GM19023 (cell line): ENCODE data around the gene TCEA2.

Experiments
- ATAC-seq: cut with Tn5 transposase; IDR thresholded peaks from one replicate; pipeline ENCODE4 v1.9.1; 2021; ENCODE audit warnings: mild to moderate bottlenecking, moderate library complexity; ENCODE audit not compliant: unreplicated experiment

Gene TCEA2

DNA sequence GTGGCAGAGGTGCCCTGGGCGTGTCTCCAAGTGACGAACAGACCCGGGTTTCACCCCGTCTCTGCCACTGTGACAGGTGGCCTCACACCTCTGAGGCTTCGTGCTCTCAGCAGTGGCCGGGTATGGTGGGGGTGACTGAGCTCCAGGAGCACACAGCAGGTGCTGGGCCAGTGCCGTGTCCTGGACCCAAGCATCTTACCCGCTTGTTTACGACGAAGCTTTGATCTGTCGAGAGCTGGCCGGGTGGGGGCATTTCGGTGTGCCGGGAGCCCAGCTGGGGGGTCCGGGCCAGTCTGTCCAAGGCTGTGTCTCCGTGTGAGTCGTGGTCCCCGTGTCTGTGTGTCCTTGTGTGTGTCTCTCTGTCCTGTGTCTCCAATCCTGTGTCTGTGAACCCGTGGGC, 28.3 kb downstream of the TCEA2 start:
- ATAC-seq = no peak

DNA sequence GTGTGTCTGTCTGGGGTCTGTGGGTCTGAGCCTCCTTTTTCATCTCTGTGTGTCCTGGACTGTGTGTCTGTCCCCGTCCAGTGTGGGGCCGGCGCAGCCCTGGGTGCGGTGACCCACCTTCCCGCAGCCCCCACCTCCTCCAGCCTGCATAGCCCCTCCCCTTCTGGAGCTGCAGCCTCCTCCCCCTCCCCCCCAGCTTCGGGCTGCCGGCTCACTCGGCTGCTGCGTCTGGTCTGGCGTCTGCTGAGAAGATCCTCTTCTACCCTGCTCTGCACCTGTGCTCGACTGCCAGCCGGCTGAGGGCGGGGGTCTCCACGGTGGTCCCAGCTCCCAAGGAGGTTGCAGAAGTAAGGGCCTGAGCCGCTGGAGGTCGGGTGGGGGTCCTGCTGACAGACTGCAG, 28.8 kb downstream of the TCEA2 start:
- no peak for ATAC-seq

GRCh38 chr20:64092258-64093012, 29.4 kb downstream of the TCEA2 start:
- ATAC-seq = no peak

- ATAC-seq = no peak
Measured at GRCh38 chr20:64093013-64093503, 30.1 kb downstream of the TCEA2 start.

GRCh38 chr20:64095455-64095854, 32.5 kb downstream of the TCEA2 start:
- no peak for ATAC-seq

- ATAC-seq = no peak
Measured at GRCh38 chr20:64095927-64096326, 32.9 kb downstream of the TCEA2 start.

- no peak for ATAC-seq
Measured at GRCh38 chr20:64096535-64096934, 33.5 kb downstream of the TCEA2 start.

DNA sequence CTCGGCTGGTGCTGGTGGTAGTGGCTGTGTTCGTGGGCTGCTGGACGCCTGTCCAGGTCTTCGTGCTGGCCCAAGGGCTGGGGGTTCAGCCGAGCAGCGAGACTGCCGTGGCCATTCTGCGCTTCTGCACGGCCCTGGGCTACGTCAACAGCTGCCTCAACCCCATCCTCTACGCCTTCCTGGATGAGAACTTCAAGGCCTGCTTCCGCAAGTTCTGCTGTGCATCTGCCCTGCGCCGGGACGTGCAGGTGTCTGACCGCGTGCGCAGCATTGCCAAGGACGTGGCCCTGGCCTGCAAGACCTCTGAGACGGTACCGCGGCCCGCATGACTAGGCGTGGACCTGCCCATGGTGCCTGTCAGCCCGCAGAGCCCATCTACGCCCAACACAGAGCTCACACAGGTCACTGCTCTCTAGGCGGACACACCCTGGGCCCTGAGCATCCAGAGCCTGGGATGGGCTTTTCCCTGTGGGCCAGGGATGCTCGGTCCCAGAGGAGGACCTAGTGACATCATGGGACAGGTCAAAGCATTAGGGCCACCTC, 35.5 kb downstream of the TCEA2 start:
- no peak for ATAC-seq

DNA sequence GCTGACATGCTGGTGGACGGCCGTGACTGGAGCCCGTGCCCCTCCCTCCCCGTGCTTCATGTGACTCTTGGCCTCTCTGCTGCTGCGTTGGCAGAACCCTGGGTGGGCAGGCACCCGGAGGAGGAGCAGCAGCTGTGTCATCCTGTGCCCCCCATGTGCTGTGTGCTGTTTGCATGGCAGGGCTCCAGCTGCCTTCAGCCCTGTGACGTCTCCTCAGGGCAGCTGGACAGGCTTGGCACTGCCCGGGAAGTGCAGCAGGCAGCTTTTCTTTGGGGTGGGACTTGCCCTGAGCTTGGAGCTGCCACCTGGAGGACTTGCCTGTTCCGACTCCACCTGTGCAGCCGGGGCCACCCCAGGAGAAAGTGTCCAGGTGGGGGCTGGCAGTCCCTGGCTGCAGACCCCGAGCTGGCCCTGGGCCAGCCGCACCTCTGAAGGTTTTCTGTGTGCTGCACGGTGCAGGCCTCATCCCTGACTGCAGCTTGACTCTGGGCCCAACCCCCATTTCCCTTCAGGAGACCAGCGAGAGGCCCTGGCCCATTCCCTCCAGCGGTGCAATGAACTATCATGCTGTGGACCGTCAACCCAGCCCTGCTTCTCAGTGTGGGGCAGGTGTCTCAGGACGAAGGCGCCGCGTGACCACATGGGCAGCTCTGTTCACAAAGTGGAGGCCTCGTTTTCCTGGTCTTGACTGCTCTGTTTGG, 36.2 kb downstream of the TCEA2 start:
- no peak for ATAC-seq

DNA sequence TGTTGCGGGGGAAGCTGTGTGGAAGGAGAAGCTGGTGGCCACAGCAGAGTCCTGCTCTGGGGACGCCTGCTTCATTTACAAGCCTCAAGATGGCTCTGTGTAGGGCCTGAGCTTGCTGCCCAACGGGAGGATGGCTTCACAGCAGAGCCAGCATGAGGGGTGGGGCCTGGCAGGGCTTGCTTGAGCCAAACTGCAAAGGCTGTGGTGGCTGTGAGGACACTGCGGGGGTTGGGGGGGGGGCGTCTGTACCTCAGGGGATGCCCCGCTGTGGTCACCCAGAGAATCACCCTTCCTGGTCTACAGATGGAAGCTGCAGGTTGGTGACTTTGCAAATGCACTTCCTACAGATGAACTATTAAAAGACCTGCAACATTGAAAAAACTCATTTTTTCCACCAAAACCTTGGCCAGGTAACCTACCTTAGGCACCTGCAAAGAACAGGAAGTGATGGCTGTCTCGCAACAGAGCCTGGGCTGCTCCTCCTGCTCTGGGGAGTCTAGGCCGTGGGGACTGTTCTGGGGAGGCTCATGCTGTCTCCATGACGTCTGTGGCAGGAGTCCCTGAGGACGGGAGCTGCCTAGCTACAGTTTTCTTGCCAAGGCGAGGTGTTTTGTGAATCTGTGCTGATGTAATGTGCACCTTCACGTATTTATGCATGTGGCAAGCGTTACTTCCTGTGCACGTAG, 37.0 kb downstream of the TCEA2 start:
- ATAC-seq = no peak

DNA sequence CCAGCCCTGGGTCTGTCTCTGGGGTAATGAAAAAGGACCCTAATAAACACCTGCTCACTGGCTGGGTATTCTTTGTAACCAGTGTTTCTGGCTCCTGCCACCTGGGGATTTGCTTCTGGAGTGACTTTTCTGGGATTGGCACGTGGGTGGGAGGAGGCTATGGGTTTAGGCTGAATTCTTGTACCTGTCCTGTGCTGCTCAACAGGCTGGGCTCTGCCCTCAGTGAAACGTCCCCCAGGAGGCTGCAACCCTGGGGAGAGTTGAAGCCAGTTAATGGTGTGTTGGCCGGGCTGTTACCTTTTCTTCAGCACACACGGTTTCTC, 37.5 kb downstream of the TCEA2 start:
- no peak for ATAC-seq

DNA sequence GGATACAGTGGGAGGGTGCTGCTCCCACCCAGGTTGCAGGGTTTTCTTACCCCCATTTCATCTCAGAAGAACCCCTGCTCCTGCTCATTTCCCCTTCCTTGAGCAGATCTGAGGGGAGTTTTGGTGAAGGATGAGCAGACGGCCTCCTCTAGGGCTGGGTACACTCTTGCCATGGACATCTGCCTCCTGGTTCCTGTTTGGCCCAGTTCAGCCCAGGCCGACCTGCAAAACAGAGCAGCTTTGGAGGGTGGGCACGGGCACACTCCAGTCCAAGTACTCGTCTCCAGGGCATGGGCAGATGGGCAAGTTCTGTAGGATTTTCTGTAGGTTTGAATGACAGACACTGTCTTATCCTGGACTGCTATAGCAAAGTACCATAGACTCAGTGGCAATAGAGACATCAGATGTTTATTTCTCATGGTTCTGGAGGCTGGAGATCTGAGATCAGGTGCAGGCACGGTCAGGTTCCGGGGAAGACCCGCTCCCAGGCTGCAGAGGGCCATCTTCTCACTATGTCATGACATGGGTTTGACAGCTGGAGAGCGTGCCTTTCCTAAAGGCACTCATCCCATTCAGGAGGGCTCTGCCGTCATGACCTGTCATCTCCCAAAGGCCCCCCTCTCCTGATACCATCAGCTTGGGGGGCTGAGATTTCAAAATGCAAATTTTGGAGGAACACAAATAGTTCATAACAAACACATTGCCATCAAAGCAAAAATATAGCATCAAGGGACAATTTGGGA, 38.1 kb downstream of the TCEA2 start:
- ATAC-seq = no peak

DNA sequence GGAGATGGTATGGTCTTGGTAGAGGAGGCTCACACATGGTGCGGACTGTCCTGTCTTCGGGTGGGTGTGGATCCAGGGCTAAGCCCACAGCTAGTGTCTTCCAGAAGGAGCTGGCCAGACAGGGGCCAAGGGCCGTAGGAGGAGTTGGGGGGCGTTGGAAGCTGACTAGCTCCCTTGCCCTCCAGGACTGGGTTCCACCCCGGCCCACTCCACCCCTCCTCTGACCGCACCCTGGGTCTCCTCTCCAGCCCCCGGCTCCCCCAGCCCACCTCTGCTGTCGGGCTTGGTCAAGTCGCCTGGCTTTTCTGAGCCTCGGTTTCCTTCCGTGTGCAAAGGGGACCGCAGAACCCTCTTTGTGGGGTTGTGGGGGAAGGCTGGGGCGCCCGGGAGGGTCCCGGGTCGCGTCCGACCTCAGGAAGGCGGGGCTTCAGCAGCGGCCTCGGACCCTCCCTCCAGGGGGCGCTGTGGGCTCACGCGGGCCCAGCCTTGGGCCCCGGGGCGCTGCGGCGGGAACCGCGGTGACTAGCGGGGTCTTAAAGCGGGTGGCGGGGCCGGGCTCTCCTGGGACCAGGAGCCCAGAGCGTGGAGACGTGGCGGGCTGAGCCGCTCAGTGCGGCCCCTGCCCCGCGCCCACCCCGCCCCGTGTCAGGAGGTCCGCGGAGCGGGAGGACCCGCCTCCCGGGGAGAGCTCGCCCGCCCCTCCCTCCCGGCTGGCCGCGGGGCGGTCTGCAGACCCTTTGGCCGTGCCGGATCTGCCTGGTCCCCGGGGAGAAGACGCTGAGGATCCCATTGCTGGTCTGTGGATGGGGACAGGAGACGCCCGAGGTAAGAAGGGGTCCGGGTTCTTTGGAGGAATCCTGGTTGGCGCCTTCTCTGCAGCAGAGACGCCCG, 39.0 kb downstream of the TCEA2 start:
- ATAC-seq = no peak

GRCh38 chr20:64102647-64103354, 39.8 kb downstream of the TCEA2 start:
- no peak for ATAC-seq

GRCh38 chr20:64103871-64104666, 41.1 kb downstream of the TCEA2 start:
- ATAC-seq = no peak

DNA sequence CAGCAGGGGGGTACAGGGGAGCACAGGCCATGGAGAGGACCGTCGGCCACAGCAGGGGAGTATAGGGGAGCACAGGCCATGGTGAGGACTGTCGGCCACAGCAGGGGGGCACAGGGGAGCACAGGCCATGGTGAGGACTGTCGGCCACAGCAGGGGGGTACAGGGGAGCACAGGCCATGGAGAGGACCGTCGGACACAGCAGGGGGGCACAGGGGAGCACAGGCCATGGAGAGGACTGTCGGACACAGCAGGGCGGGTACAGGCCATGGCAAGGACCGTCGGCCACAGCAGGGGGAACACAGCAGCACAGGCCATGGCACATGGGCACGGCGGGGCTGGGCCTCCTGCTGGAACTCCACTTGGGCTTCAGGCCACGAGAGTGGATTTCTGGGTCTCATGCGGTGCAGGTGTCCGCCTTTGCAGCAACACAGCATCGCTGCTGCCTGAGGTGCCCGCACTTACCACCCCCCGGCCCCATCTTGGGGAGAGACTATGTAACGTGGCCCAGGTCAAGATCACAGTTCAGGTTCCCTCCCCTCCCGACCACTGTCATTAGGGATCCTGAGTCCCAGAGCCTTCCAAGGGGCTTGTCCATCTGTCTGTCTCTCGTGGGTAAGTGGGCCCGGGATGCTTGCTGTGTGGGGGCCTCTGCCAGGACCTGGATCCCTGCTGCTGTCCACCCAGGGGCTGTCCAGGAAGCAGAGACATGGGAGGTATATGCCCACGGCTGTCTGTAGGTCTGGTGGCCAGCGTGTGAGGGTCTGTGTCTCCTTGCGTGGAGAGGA, 41.9 kb downstream of the TCEA2 start:
- ATAC-seq = no peak

DNA sequence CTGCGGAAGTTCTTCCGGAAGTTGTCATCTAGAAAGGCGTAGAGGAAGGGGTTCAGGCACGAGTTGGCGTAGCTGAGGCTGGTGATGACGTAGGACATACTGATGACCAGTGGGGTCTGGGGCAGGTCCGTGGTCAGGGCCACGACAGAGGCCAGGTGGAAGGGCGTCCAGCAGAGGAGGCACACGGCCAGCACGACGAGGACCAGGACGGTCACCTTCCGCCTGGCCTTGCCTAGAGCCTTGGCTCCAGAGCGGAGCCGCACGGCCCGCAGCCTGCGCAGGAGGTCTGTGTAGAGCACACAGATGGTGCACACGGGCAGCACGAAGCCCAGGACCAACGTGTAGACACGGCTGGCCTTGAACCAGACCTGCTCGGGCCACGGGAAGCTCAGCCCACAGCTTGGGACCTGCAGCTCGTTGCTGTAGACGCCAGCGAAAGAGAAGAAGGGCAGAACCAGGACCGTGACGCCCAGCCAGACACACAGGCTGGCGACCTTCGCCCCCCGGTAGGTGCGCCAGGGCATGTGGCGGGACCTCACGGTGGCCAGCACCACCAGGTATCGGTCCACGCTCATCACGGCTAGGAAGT, 42.9 kb downstream of the TCEA2 start:
- ATAC-seq = no peak
